ENCODE results near the gene ITPK1.

The ITPK1 gene

GRCh38 chr14:93073910-93074769 lies 41.6 kb downstream of the ITPK1 start:
- no peak overlapping the region for H3K4me3 ChIP-seq (ENCODE audit: low read depth, low read length)
- TF ChIP-seq CTCF (IDR thresholded peaks at IDR 0.05; ENCODE audit: borderline replicate concordance, insufficient read depth, low read depth, low read length): no peak

- no peak overlapping the region for H3K4me3 ChIP-seq (ENCODE audit: low read depth, low read length)
- no peak for TF ChIP-seq CTCF (IDR thresholded peaks at IDR 0.05; ENCODE audit: borderline replicate concordance, insufficient read depth, low read depth, low read length)
Measured at GRCh38 chr14:93073358-93073707, 42.4 kb downstream of the ITPK1 start.

GRCh38 chr14:93072659-93073357 lies 42.9 kb downstream of the ITPK1 start:
- no peak for TF ChIP-seq CTCF (IDR thresholded peaks at IDR 0.05; ENCODE audit: borderline replicate concordance, insufficient read depth, low read depth, low read length)
- no peak overlapping the region for H3K4me3 ChIP-seq (ENCODE audit: low read depth, low read length)

GRCh38 chr14:93068711-93069110 lies 47.0 kb downstream of the ITPK1 start:
- H3K4me3 ChIP-seq (ENCODE audit: low read depth, low read length): no peak overlapping the region
- no peak for TF ChIP-seq CTCF (IDR thresholded peaks at IDR 0.05; ENCODE audit: borderline replicate concordance, insufficient read depth, low read depth, low read length)

- H3K4me3 ChIP-seq (ENCODE audit: low read depth, low read length): no peak overlapping the region
- TF ChIP-seq CTCF (IDR thresholded peaks at IDR 0.05; ENCODE audit: borderline replicate concordance, insufficient read depth, low read depth, low read length): no peak
Measured at GRCh38 chr14:93067088-93067487, 48.6 kb downstream of the ITPK1 start.

GRCh38 chr14:93065272-93065730 lies 50.4 kb downstream of the ITPK1 start:
- H3K4me3 ChIP-seq (ENCODE audit: low read depth, low read length): no peak overlapping the region
- TF ChIP-seq CTCF (IDR thresholded peaks at IDR 0.05; ENCODE audit: borderline replicate concordance, insufficient read depth, low read depth, low read length): no peak

Data from GM12875 (cell line).